Neural progenitor cell (in vitro differentiated cells): ENCODE measurements around the gene BAAT.

ENCODE experiments used
- CTCF ChIP-seq: fragments of 200-600 bp; sonication (generic); IDR thresholded peaks from 2 replicates; pipeline ENCODE4 v1.5.1; 2017; ENCODE audit warnings: antibody characterized with exemption, mild to moderate bottlenecking
- EZH2phosphoT487 ChIP-seq: fragments of 200-600 bp; sonication (generic); IDR thresholded peaks from 2 replicates; pipeline ENCODE4 v1.6.1; 2017; ENCODE audit warnings: antibody characterized with exemption

DNA sequence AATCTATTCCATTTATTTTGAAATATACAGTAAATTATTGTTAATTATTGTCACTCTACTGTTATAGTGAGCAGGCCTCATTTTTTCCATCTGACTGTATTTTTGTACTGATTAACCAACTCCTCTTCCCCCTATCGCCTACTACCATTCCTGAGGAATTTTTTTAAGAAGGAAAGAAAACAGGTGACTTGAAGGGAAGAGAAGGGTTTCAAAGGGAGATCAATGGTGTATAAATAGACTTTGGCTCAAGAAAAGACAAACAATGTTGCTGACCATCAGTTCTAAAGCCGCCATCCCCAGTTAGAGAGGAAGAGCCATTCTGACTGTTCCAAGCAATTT, 69.7 kb downstream of the BAAT start:
- TF ChIP-seq EZH2phosphoT487 (no peak), CTCF (no peak)
